ENCODE data around the gene DCBLD1.

Gene DCBLD1

DNA sequence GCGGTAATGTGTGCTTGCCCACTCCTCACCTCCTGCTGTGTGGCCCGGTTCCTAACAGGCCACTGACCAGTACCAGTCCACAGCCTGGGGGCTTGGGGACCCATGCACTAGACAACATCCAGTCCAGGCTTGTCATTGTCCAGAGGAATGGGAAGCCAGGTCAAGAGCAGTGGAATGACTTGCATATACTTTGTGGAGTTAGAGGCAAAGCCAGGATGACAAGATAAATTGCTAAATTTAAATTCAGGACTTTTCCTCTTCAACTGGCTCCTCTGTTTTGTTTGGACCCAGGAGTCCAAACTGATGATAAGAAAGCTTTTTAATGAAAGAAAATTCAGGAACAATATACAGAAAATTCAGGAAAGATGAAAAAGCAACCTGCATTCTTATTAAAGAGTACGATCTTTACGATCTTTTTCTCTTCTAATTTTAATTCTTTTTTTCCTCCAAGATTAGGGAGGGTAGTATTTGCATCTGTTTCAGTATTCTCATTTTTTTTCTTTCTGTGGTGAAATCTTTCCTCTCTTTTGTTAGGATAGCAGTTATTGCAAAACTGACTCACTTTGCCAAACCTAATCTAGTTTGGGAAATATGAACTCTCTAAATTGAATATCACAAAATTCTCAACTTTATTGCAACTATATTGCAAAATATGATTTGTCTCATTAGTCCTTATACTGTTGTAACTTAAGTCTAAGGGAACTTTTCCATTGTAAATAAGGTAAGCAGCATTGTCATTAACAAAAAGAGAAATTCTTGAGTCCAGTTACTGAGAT is 48.2 kb downstream of the DCBLD1 start:
- no peak for DNase-seq (ENCODE audit: low read depth in 1 of 2, low spot score in 1 of 2)
- TF ChIP-seq JUND (IDR thresholded peaks at IDR 0.05; ENCODE audit: low read depth), result no peak
- in situ Hi-C loops (cut with HindIII; ENCODE audit: low pct_unique_long_range_greater_than_20kb, low sequenced_read_pairs), result no loop called here

DNA sequence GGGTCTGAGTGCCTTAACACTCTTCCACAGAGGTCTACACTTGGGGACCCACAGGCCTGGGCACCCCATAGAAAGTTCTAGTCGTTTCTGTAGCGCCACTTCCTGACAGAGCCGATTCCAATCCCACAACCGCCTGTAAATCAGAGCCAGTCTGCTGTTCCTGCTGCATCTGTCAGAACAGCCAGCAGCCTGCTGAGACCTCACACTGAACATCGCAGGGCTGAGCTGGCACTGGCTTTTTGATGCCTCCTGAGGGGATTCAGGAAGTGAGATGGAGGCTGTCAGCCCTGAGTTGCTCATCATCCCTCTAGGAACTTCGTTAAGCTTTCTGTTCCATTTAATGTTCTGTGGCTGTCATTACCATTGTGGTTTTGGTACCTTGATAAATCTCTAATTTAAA is 48.9 kb downstream of the DCBLD1 start:
- no peak for TF ChIP-seq JUND (IDR thresholded peaks at IDR 0.05; ENCODE audit: low read depth)
- in situ Hi-C loops (cut with HindIII; ENCODE audit: low pct_unique_long_range_greater_than_20kb, low sequenced_read_pairs), result no loop called here
- DNase-seq (ENCODE audit: low read depth in 1 of 2, low spot score in 1 of 2), result no peak

DNA sequence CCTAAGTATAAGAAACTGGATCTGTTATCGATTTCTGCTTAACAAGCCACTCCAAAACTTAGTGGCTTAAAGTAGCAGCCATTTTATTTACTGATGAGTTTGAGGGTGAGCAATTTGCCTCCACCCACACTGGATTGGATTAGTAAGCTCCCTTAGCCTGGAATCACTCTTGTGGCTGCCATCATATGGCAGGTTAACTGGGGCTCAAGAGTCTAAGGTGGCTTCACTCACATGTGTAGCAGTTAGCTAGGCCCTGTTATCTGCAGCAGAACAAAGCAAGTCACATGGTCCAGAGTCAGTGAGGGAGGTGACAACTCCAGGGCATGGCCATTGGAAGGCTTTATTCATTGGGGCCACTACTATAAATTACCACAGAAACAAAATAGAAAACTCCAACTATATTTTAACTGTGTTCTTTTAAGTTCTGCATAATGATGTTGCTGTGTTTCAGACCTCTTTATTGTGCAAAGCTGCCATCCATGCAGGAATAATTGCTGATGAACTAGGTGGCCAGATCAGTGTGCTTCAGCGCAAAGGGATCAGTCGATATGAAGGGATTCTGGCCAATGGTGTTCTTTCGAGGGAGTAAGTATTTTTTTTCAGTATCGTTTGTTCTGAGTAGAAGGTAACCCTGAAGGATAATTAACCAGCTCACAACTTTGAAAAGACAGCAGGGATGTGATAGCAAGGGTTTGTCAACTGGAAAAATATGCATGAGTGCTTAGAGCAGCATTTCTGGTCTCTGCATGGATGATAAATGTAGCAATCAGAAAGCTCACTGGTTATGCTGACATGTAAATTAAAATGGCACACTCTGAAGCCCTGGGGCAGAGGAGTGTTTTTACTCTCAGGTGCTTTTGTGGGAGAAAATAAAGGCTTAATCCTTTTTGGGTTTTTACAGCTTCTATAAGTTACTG is 49.6 kb downstream of the DCBLD1 start:
- no peak for DNase-seq (ENCODE audit: low read depth in 1 of 2, low spot score in 1 of 2)
- in situ Hi-C loops (cut with HindIII; ENCODE audit: low pct_unique_long_range_greater_than_20kb, low sequenced_read_pairs), result no loop called here
- no peak for TF ChIP-seq JUND (IDR thresholded peaks at IDR 0.05; ENCODE audit: low read depth)

DNA sequence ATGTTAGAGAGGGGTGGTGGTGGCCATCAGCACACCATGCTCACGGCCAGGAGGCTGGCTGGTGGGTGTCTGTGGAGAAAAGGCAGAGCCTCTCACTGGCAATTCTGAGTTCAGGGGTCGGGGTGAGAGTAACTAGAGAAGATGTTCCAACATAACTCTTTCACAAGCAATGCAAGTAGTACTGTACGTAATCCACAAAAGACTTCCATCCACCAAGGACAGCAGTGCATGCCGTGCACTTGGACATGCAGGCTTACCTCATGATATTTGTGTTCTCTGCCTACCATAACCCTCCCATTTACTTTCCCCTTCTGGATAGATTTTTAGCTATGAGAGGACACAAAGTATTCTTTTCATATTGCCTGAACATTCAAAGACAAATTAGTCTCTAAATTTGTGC is 51.3 kb downstream of the DCBLD1 start:
- in situ Hi-C loops (cut with HindIII; ENCODE audit: low pct_unique_long_range_greater_than_20kb, low sequenced_read_pairs), result no loop called here
- DNase-seq (ENCODE audit: low read depth in 1 of 2, low spot score in 1 of 2), result no peak
- TF ChIP-seq JUND (IDR thresholded peaks at IDR 0.05; ENCODE audit: low read depth), result no peak

- in situ Hi-C loops (cut with HindIII; ENCODE audit: low pct_unique_long_range_greater_than_20kb, low sequenced_read_pairs), result no loop called here
- no peak for DNase-seq (ENCODE audit: low read depth in 1 of 2, low spot score in 1 of 2)
- no peak for TF ChIP-seq JUND (IDR thresholded peaks at IDR 0.05; ENCODE audit: low read depth)
Measured at GRCh38 chr6:117534974-117535373, 52.5 kb downstream of the DCBLD1 start.

DNA sequence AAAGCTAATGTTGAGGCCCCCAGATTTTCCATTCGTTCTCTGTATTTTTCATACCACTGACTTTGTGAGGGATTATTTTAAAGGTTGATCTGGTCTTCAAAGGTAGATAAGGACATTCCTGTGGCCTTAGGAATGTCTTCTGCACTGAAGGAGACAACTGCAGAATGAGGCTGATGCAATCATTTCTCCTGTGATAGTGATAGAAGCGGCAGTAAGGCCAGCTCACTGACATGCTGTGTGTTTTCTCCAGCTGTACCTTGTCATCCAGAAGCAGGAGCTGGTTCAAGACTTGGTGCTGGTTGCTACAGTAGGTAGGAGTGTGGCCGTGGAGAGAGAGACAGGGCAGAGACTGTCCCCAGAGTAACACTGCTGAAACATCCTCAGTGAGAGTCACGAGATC is 53.8 kb downstream of the DCBLD1 start:
- in situ Hi-C loops (cut with HindIII; ENCODE audit: low pct_unique_long_range_greater_than_20kb, low sequenced_read_pairs), result no loop called here
- DNase-seq (ENCODE audit: low read depth in 1 of 2, low spot score in 1 of 2), result no peak

DNA sequence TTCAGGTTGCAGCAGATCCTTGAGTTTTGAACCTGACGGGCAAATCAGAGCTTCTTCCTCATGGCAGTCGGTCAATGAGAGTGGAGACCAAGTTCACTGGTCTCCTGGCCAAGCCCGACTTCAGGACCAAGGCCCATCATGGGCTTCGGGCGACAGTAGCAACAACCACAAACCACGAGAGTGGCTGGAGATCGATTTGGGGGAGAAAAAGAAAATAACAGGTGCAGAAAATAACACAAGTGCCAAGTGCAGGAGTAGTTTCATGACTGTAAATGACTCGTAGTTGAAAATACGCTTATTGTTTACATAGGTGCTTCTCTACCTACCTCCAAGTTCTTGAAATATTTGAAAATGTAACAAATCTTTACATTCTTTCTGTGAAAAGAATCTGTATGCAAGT is 56.1 kb downstream of the DCBLD1 start:
- TF ChIP-seq JUND (IDR thresholded peaks at IDR 0.05; ENCODE audit: low read depth), result no peak
- in situ Hi-C loops (cut with HindIII; ENCODE audit: low pct_unique_long_range_greater_than_20kb, low sequenced_read_pairs), result no loop called here
- no peak for DNase-seq (ENCODE audit: low read depth in 1 of 2, low spot score in 1 of 2)

More for the DNA sequence above, 53.8 kb downstream of the DCBLD1 start:
- TF ChIP-seq JUND (IDR thresholded peaks at IDR 0.05; ENCODE audit: low read depth), result no peak

DNA sequence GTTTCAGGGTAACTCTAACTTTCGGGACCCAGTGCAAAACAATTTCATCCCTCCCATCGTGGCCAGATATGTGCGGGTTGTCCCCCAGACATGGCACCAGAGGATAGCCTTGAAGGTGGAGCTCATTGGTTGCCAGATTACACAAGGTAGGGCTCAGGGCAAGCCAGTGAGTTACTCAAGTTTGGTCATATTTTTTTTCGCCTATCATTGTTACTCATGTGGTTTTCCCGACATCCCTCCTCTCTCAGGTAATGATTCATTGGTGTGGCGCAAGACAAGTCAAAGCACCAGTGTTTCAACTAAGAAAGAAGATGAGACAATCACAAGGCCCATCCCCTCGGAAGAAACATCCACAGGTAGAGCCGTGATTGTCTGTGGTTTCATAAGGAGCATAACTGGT is 58.2 kb downstream of the DCBLD1 start:
- no peak for TF ChIP-seq JUND (IDR thresholded peaks at IDR 0.05; ENCODE audit: low read depth)
- no peak for DNase-seq (ENCODE audit: low read depth in 1 of 2, low spot score in 1 of 2)
- in situ Hi-C loops (cut with HindIII; ENCODE audit: low pct_unique_long_range_greater_than_20kb, low sequenced_read_pairs), result no loop called here

DNA sequence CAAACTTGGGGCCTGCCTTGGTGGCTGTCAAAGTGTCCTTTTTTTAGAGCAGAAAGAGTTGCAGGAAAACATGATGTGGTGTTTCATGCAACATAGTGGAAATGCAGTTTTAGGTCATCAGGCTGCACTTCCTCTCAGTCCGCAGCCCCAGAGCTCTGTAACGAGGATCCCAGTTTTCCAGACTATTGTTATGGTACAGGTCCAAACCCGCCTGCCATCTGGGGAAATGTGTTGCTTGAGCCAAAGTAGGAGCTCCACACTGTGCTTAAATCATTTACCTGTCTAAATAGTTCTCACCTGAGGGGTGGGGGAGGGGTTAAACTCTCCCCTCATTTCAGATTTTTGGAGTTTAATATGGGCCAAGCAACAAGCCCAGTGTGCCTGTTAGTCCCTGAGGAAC is 60.0 kb downstream of the DCBLD1 start:
- no peak for DNase-seq (ENCODE audit: low read depth in 1 of 2, low spot score in 1 of 2)
- in situ Hi-C loops (cut with HindIII; ENCODE audit: low pct_unique_long_range_greater_than_20kb, low sequenced_read_pairs), result no loop called here
- no peak for TF ChIP-seq JUND (IDR thresholded peaks at IDR 0.05; ENCODE audit: low read depth)

GRCh38 chr6:117544716-117545115 is 62.2 kb downstream of the DCBLD1 start:
- no peak for DNase-seq (ENCODE audit: low read depth in 1 of 2, low spot score in 1 of 2)
- no peak for TF ChIP-seq JUND (IDR thresholded peaks at IDR 0.05; ENCODE audit: low read depth)
- in situ Hi-C loops (cut with HindIII; ENCODE audit: low pct_unique_long_range_greater_than_20kb, low sequenced_read_pairs), result no loop called here

GRCh38 chr6:117545161-117545595 is 62.7 kb downstream of the DCBLD1 start:
- DNase-seq (ENCODE audit: low read depth in 1 of 2, low spot score in 1 of 2), result peak in 1 of 2 experiments; percentile 5
- in situ Hi-C loops (cut with HindIII; ENCODE audit: low pct_unique_long_range_greater_than_20kb, low sequenced_read_pairs), result no loop called here
- no peak for TF ChIP-seq JUND (IDR thresholded peaks at IDR 0.05; ENCODE audit: low read depth)

DNA sequence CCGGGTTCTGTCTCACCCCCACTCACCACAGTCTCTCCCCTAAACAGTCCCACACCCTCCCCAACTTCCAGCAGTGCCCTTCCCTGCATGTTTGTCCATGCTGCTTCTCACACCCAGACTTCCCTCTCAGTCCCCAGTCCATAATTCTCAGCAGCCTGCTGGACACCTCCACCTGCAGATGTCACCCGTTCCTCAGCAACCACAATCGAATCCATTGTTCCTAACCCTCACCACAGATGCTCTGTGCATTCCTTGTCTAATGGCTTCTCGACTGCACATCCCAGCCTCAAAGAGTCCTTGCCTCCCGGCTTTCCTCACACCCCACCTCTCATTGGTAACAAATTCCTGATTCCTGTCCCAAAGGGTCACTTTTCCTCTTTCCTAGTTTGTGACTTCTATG is 64.2 kb downstream of the DCBLD1 start:
- in situ Hi-C loops (cut with HindIII; ENCODE audit: low pct_unique_long_range_greater_than_20kb, low sequenced_read_pairs), result no loop called here
- no peak for TF ChIP-seq JUND (IDR thresholded peaks at IDR 0.05; ENCODE audit: low read depth)
- DNase-seq (ENCODE audit: low read depth in 1 of 2, low spot score in 1 of 2), result no peak

Measured in T47D (cell line).